Peyer's patch (tissue), 4 donors: ENCODE measurements around the gene PRKAR1B.

Source experiments
- POLR2A ChIP-seq, 2 donors: fragments of 450-650 bp; IDR thresholded peaks; one replicate each; pipeline ENCODE4 v1.5.1; 2017; ENCODE audit warnings: antibody characterized with exemption in 2 of 2, mild to moderate bottlenecking in 2 of 2, moderate library complexity in 2 of 2
- TF ChIP-seq, protein P1 (sequence below), 6 experiments: fragments of 450-650 bp in 4 of 6; fragments of 200-600 bp in 2 of 6; sonication (generic) in 1 of 6; IDR thresholded peaks; one replicate each; pipeline ENCODE4 v1.5.1; 2017 to 2019; ENCODE audit warnings: antibody characterized with exemption in 6 of 6, mild to moderate bottlenecking in 3 of 6, moderate library complexity in 1 of 6

DNA sequence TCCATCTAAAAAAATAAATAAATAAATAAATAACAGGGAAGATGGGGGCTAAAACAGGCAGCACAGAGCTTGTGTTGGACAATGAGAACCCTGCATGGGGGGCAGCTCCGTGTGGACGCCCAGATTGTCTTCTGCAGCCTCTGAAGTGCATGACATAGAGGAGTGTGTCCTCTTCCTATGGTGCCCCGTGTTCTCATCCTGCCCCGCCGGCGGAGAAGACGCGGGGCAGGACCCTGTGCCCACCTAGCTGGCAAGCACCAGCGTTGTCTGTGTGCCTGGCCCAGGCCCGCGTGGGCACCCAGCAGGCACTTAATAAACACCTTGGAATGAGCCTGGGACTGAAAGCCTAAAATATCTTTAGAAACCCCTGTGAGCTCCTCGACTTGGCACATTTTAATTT, 89.3 kb downstream of the PRKAR1B start:
- TF ChIP-seq, protein P1, sequence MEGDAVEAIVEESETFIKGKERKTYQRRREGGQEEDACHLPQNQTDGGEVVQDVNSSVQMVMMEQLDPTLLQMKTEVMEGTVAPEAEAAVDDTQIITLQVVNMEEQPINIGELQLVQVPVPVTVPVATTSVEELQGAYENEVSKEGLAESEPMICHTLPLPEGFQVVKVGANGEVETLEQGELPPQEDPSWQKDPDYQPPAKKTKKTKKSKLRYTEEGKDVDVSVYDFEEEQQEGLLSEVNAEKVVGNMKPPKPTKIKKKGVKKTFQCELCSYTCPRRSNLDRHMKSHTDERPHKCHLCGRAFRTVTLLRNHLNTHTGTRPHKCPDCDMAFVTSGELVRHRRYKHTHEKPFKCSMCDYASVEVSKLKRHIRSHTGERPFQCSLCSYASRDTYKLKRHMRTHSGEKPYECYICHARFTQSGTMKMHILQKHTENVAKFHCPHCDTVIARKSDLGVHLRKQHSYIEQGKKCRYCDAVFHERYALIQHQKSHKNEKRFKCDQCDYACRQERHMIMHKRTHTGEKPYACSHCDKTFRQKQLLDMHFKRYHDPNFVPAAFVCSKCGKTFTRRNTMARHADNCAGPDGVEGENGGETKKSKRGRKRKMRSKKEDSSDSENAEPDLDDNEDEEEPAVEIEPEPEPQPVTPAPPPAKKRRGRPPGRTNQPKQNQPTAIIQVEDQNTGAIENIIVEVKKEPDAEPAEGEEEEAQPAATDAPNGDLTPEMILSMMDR (IDR thresholded peaks at IDR 0.05) = no peak
- no peak for TF ChIP-seq POLR2A (IDR thresholded peaks at IDR 0.05)
